Measurements from ENCODE around the gene TMX3.

The TMX3 gene

GRCh38 chr18:68714712-68715496 lies at the start of gene TMX3:
Gene TMX3 (minus strand): TSS chr18:68715108. CDS start chr18:68714981, 127 bp downstream.
- DNase-seq = peak; percentile 28

- DNase-seq = no peak
Observed at GRCh38 chr18:68764016-68764415, 49.1 kb upstream of the TMX3 start.

GRCh38 chr18:68763083-68763482 lies 48.2 kb upstream of the TMX3 start:
- peak; percentile 0 for DNase-seq

DNA sequence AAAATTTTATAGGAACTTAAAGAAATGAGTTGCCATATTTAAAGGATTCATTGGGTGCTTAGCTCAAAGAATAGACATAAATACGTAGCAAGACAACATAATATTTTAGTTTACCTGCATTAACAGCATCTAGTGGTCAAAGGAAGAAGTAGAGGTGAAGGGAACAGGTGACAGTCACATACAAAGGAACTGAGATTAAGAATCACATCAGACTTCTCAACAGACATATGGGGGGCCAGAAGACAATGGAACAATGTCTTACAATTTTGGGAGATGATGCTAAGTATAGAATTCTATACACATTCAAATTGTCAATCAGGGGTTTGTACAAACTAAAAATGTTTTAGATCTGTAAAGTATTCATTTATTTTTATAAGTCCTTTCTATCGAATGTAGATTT lies 44.4 kb upstream of the TMX3 start:
- no peak for DNase-seq

- no peak for DNase-seq
Observed at GRCh38 chr18:68757126-68757525, 42.2 kb upstream of the TMX3 start.

DNA sequence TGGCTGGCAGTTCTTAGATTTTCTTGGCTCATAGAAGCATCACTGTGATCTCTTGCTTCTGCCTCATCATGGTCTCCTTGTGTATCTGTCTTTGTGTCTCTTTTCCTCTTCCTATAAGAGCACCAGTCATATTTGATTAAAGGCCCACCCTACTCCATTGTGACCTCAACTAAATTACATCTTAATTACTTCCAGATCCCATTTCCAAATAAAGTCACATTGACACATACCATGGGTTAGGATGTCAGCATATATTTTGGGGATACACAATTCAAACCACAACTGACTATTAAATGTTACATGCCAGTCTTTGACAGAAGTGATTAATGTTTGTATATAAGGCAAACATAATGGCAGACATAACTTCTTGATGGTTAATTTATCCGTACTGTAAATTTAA lies 27.3 kb upstream of the TMX3 start:
- no peak for DNase-seq

- DNase-seq = no peak
Observed at GRCh38 chr18:68740966-68741365, 26.1 kb upstream of the TMX3 start.

DNA sequence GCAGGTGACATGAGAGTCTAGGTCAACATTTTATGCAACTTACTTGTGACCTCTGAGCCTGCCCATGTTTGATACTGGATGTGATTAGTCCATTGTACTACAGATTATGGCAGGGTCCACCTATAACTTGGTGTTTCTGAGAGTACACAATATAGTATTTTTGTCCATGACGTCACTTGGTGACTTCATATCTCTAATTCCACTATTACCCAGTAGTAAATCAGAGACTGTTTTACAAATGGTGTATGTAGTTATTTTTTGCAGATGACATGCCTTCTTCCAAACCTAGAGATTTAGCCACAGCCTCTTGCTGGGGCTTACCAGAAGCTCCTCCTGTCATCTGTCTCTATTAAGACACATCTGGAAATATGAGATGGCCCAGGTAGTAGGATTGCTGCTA lies 24.6 kb upstream of the TMX3 start:
- DNase-seq = no peak

DNA sequence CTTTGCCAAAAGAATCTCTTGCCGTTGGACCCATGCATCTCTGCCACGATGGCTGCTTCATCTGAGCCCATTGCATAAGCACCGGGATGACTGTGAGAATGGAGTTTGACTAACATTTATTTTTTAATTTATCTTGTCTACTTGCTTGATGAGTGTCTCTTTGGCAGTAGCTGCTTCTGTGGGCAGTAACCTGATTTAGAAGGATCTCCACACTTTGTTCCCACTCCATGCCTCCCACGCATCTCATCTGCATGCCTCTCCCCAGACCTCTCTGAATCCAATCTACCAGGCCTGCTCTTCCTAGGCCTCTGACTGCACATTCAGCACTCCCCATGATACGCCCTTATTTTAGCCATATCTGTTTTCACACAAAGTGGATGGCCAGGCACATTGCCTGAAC lies 23.7 kb upstream of the TMX3 start:
- no peak for DNase-seq

DNA sequence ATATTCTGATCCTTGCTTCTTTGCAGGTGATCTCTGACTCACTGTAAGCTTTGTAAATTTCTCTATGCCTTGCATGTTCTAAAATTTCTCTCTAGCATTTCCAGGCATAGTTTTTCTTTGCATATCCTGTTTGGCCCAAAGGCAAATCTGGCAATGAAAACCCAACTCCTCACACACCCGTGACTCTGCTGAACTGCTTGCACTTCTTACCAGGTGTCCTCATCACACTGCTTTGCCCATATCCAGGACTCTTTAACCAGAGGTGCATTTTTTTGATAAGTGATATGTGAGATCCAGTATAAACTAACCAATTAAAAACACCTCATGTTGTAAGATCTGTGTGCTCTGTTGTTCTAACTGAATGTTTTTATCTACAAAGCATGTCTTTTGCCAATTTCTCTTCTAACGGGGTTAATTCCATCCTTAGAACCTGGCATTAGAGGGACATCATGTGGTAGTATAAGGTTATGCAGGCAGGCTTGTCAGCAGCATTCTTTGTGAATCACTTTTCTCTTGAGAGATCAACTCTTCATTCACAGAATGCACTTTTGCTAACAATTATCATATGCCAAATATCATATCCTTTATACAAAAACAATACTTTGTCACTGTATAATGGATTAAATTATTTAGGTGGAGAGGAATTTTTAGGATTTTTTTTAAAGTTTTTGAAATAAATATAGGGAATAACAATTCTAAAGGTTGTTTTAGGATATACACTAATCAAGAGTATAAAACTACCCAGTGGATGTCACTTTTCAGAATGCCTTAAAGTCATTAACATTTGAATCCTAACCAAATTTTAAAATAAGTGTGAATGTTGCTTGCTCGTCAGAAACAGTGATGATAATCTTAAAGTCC lies 20.8 kb upstream of the TMX3 start:
- DNase-seq = no peak

DNA sequence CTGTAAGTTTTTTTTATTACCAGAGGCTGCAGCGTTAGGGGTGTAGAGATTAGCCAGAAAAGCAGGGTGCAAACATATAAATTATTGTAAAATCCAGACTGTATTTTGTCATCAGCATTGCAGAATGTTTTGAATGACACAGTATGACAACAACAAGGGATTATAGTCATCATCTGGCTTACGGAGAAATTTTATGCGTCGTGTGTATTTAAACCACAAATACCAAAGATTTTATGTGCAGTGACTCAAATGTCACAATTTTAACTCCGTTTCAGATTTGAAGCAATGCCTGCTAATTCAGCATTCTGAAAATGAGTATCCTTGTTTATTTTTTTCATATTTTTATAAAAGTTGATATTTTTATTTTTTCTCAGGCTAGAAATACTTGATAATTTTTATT lies 19.4 kb upstream of the TMX3 start:
- DNase-seq = no peak

DNA sequence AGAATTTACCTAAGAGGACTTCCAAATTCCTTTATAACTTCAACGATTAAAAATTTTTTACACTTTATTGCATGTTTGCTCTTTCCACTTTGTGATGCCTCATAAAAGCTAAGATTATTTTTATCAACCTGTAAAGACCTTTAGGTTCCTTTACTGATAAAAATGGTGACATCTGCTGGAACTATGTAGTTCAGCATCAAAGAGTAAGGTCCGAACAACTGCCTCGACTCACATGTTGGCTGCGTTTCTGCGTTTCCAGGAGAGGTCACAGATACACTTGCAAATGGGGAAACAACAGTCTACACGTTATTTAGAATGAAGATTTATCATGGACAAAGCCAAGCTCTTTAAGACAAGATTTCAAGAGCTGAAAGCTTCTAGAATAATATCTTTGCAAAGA lies 18.8 kb upstream of the TMX3 start:
- no peak for DNase-seq

DNA sequence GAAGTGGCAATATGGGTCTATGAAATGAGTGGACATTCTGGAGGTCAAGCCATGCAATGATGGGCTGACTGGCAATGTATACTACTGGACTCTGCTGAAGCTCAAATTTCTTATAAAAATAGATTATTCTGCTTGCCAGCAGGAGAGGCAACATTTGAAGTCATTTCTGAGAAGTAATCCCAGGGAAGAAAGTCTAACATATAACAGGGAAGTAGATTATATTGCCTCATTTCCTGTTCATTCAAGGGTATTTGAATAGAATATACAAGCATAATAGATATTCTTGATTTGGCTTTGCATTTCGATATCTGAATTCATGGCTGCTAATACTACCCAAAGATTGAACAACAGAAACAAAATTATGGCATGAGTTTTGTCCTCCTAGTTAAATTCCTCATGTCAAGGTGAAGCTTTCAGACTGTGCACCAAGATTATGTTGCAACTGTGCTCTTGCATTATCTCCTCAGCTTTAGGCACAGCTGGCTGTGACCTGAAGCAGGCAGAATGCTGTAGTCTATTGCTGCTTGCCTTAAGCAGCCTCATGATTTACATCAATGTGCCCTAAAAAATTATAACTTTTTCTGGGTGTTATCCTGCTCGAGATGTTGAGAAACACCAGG lies 13.3 kb upstream of the TMX3 start:
- no peak for DNase-seq

DNA sequence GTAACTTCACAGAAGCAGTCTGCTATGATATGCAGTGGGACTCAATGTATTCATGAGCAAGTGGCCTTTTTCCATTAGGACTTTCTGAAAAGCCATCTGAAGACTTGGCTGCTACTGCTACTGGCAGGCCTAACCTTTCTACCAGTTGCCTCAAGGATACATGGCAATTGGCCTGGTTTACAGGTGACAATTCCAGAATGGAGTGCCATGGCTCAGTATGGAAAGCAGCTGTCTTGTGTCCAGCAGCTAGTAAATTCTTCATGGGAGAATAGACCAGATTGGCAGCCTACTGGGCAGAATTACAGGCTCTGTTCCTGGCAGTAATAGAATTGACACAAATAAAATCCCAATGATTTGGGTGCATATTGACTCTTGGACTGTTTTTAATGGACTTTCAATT lies 12.6 kb upstream of the TMX3 start:
- DNase-seq = no peak

- no peak for DNase-seq
Observed at GRCh38 chr18:68725346-68725745, 10.4 kb upstream of the TMX3 start.

GRCh38 chr18:68724021-68724420 lies 9.1 kb upstream of the TMX3 start:
- DNase-seq = no peak

DNA sequence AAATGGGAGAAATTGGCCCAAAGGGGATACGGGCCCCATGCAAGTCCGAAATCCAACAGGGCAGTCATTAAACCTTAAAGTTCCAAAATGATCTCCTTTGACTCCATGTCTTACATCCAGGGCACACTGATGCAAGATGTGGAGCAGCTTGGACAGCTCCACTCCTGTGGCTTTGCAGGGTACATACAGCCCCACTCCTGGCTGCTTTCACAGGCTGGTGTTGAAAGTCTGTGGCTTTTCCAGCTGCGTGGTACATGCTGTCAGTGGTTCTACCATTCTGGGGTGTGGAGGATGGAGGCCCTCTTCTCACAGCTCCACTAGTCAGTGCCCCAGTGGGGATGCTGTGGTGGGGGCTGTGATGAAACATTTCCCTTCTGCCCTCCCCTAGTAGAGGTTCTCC lies 8.6 kb upstream of the TMX3 start:
- DNase-seq = no peak

DNA sequence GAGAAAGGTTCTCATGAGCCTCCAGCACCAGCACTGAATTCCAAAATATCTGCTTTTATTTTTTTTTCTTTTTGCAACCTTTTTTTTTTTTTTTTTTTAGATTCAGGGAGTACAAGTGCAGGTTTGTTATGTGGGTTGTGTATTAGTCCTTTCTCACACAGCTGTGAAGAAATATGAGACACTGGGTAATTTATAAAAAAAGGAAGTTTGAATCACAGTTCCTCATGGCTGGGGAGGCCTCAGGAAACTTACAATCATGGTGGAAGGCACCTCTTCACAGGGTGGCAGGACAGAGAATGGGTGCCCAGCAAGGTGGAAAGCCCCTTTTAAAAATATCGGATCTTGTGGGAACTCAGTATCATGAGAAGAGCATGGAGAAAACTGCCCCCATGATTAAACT lies 7.9 kb upstream of the TMX3 start:
- no peak for DNase-seq

DNA sequence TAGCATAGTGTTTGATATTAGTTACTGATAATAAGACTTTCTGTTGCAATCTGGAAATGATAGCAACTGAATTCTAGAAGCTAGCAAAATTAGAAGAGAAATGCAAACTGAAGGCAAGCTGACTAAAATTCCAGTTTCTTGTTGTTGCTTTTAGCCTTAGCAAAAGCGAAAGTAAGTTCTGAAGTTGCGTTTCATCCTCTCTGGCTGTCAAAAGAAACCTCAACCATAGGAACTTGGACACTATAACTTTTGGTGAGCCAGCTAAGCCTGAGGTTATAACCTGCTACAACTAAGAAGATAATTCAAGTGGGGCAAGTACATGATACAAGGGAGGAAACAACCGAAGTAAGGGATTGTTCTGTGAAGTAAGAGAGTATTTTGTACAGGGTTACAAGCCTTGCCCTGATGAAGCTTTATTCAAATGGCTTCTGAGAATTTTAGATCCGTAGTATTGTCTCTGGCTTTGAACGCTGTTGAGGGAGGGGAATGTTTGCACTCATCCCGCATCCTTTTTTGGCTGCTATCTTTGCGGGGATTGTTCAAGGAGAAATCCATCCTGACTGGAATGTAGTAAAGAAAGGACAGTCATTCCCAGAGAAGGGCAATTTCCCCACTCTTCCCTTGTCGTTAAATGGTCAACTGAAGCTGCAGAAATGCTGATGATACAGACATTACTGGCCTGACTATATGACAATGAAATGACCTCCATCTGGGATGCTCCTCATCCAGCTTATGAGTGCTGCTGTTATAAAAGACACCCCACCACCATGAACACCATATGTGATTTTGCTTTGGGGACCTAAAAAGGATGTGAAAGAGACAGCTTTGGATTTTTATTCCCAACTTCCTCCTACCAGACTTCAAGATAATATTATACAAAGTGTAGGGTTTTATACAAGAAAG lies 7.0 kb upstream of the TMX3 start:
- no peak for DNase-seq

DNA sequence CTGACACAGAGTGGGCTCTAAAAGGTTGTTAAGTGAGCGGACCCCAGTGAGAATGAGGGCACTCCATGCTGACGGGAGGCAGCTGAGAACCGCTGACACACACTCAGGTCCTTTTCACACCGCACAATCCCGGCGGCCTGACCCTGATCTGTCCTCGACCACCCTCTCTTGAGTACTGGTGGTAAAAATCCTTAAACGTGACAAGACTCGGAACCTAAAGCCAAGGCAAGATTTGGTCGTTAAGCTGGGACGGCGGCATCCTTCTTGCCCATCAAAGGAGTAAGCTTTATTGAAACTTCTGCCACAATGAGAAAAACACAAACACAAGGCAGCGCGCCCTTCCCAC lies 569 bp downstream of the TMX3 start:
- no peak for DNase-seq

DNA sequence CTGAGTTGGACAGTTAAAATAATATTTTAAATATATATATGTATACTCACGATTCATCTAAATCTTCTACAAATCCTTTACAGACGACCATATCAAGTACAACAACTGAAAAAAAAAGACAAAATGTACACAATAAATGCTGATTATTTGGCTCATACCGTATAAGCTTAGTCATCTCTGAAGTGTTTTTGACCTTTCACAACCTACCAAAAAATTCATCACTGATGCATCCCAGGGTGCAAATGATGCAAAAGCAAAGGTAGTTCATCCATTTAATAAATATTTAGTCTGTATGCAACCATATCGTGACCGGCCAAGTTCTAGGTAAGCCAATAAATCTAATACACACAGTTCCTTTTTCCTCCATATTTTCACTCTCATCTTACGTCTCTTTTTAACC lies 1.1 kb downstream of the TMX3 start:
- no peak for DNase-seq

DNA sequence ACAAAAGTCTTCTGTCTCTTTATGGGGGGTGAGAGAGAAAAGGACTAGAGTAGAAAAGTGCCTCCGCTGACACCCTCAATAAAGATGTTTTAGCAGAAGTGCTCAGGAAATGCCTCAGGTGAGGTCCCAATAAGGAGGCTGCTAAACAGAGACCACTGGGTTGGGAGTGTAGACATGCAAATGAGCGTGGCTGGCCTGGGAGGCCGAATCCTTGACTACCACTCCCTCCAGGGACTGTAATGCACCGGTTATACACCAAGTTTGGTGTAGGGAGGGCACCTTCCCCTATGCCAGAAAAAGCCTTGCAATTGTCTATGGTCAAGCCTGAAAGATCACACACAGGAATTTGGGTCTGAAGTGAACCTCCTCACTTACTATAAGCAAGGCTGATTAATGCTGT lies 1.8 kb downstream of the TMX3 start:
- no peak for DNase-seq

DNA sequence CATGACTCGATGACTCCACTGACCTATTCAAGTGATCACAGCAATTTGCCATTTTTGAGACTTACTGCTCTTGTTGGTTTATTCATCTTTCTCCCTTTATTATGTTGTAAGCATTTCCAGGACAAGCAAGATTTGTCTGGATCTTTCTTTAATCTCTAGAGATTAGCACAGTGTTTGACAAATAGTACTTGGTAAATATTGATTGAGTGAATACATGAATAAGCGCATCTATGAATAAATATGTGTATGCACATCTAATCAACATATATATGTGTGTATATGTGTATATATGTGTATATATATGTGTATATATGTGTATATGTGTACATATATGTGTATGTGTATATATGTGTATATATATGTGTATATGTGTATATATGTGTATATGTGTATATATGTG lies 7.3 kb downstream of the TMX3 start:
- DNase-seq = no peak

All from GOT3 (cell line).